Measurements from ENCODE around the gene TMEM140. TPM values are rescaled to one million over a fixed set of nuclear protein-coding genes. Genes with fewer than 3 reads are reported as not detected.
"Not testable (repeated sequence)": the region's sequence is repeated elsewhere in the genome, so short reads cannot be mapped to it uniquely, and the experiment has no call there.

TMEM140 gene
- total RNA-seq, 1 experiment from 2014 or later, result 0.40 TPM

DNA sequence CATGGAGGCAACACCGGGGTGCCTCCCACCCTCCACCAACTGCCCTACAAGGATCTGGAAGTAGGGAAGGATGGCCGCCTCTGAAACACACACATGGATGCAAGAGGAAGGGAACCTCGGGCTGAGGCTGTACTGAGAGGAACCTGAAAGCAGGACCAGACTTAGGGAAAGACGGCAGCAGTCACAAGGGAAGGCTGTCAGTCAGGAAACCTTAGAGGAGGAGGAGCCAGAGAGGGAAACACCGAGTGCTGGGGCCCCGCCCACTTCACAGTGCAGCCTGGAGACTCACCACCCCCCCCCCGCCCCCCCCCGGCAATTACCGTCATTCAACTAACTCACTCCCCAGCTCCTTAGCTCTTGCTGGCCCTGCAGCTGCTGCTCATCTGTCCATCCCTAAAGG is 20.1 kb downstream of the TMEM140 start:
- peaks cover 24% of the 10 kb centered on the region for H3K36me3 ChIP-seq
- no peaks in the 10 kb centered on the region for H3K27me3 ChIP-seq
- no peak for DNase-seq
- H3K4me3 ChIP-seq, result no peak overlapping the region
- H3K9me3 ChIP-seq, result no peaks in the 10 kb centered on the region

DNA sequence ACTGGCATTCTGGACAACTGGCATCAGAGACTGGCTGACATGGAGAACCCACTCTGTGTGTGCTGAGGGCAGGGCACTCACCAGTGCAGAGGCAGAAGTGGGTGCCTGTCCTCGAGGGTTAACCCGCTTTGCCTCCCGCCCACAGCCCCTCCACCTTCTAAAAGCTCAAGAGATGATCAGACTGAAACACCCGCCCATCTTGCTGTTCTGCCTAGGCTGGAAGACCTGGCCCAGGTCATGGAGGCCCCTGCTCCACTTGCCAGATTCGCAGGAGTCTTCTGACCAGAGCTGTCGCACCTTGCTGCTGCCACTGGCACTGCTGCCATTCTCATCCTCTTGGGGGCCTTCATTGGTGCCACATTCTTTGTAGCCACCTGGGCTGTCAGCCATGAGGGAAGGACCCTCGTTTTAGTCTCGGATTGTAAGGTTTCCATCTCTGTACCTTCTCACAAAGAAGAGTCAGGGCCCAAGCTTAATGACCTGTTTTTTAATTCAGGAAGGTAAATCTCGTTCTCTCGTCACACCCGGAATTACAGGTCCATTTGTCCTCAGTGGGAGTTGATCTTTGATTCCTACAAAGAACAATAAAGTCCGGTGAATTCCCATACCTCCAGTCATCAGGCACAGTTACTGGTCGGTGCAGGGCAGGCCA is 20.7 kb downstream of the TMEM140 start:
- no peak for DNase-seq
- no peaks in the 10 kb centered on the region for H3K9me3 ChIP-seq
- H3K4me3 ChIP-seq, result no peak overlapping the region
- H3K27me3 ChIP-seq, result no peaks in the 10 kb centered on the region
- H3K36me3 ChIP-seq, result peaks cover 24% of the 10 kb centered on the region

DNA sequence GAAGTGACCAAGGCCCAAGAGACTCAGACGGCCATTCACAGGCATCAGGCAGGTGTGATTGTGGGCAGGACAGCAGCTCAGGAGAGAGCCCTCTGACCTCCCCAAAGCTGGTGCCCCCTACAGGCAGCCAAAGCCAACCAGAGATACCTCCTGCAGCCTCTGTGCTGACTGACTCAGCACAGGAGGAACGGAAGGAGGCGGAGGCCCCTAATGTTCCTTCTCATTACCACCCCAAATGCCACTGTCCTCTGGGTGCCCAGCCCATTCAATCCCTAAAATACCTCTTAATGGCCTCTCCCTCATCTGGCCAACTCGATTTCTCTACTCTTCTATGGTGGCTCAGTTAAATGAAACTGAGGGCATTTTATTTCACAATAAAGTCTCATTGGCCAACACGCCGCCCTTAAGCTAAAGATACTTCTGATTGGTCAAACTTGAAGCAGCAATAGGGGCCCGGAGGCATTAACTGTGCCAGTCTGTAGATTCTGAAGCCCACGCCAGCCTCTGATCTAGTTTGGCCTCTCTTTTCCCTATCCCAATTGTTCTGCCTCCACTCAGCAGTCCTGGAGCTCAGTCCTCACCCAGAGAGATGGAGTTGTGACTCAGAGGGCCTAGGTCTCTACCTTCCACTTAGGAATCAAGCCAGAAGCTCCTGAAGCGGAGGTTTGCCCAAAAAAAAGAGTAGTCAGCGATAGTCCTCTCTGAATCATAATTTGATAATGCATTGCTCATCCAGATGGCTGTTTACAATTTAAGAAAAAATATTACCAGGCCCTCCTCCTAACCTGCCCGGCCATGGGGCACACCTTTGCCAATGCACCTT is 21.5 kb downstream of the TMEM140 start:
- peak overlapping the region; percentile 83 for H3K4me3 ChIP-seq
- no peaks in the 10 kb centered on the region for H3K27me3 ChIP-seq
- DNase-seq, result peak; percentile 24
- peaks cover 24% of the 10 kb centered on the region for H3K36me3 ChIP-seq
- H3K9me3 ChIP-seq, result no peaks in the 10 kb centered on the region

DNA sequence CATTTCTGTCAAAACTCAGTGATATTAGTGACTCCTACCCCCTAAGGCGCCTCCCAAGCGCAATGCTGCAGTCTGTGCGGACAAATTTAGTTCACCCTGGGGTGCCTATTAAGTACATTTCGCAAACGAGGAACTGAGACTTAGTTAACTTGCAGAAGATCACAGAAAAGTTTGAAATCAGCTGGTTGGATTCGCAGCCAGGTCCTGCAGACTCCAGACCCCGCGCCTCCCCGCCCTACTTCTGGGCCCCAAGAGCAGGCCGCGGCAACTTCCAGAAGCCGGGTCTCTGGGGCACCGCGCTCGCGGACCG is 22.0 kb downstream of the TMEM140 start:
- Histone ChIP-seq H3K9me3 (no peaks in the 10 kb centered on the region), H3K27me3 (no peaks in the 10 kb centered on the region), H3K36me3 (peaks cover 24% of the 10 kb centered on the region), H3K4me3 (peak overlapping the region; percentile 83)
- DNase-seq, result no peak

DNA sequence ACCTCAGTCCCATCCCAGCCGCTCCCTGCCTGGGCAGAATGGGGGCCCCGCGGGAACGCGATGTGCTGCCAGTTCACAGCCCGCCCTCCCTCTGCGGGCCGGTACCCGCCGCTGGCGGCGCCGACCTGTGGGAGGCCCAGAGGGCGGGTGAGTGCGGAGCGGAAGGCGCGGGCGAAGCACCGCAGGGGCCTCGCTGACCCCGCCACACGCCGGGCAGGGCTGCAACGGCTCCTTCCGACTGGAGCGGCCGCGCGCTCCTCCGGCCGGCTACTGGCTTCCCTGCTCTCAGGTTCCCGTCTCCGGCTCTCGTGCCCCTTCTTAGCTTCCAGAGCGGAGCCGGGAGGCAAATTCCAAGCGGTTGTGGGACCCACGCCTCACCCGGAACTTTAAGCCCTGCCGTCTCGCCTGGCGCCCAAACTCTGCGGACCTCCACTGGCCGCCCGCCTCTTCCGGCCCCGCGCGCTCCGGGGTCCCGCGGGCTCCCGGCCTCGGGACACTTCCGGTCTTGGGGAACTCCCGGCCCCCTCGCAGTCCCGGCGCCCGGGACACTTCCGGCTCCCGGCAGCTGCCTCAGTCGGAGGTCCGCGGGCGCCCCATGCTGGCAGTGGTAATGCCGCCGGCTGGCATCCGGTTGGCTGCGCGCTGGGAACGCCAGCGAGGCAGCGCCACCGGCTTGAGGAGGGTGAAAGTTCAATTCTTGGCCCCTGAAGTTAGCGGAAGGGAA is 22.6 kb downstream of the TMEM140 start, which contains the start of gene CYREN:
TSS of gene CYREN (minus strand) at position 434 of the 724 bp plus-strand sequence. CDS start 1,785 bp downstream, outside the sequence.
- Histone ChIP-seq H3K4me3 (peak within 1 kb of the TSS; percentile 83), H3K36me3 (peaks cover 24% of the 10 kb centered on the region), H3K9me3 (no peaks in the 10 kb centered on the region), H3K27me3 (no peaks in the 10 kb centered on the region)
- peak; percentile 93 for DNase-seq

DNA sequence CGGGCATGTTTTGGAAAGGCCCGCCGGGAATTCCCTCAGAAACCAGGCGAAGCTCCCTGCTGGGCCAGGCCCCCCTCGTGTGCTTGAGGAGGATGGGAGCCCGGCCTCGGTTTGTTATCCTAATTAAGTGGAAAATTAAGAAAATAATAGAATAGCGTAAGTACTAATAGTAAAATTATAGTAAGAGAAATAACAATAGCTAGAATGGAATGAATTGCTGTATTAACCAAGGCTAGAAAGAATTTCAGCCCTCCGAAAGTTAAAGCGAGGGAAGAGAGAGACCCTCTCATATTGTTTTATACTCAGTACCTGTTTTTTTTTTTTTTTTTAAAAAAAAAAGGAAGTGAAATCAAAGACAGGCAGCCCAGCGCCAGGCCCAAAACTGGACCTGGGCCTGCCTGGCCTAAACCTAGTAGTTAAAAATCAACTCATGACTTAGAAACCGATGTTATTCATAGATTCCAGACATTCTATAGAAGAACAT is 23.2 kb downstream of the TMEM140 start:
- not testable (repeated sequence) for DNase-seq, H3K9me3 ChIP-seq, H3K27me3 ChIP-seq
- H3K36me3 ChIP-seq, result peaks cover 24% of the 10 kb centered on the region
- peak overlapping the region; percentile 83 for H3K4me3 ChIP-seq

DNA sequence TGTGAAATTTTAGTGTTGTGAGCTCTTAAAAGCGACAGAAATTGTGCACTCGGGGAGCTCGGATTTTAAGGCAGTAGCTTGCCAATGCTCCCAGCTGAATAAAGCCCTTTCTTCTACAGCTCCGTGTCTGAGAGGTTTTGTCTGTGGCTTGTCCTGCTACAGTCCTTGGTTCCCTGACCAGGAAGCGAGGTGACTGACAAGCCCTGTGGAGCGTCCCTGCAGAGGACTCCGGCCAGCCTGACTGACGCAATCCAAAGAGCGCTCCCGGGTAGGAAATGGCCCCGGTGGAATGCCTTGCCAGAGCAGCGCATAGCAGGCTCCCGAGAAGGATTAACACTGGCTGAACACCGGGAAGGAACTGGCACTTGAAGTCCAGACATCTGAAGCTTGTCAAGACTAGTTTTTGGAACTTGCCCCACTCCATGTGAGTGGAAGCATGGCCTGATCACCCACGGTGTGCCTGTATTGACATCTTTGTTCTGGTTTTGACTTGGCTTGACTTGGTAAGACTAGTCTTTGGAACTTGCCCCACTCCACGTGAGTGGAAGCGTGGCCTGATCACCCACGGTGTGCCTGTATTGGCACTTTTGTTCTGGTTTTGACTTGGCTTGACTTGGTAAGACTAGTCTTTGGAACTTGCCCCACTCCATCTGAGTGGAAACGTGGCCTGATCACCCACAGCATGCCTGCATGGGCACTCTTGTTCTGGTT is 23.9 kb downstream of the TMEM140 start:
- not testable (repeated sequence) for DNase-seq, H3K4me3 ChIP-seq, H3K27me3 ChIP-seq, H3K9me3 ChIP-seq
- H3K36me3 ChIP-seq, result peaks cover 23% of the 10 kb centered on the region

DNA sequence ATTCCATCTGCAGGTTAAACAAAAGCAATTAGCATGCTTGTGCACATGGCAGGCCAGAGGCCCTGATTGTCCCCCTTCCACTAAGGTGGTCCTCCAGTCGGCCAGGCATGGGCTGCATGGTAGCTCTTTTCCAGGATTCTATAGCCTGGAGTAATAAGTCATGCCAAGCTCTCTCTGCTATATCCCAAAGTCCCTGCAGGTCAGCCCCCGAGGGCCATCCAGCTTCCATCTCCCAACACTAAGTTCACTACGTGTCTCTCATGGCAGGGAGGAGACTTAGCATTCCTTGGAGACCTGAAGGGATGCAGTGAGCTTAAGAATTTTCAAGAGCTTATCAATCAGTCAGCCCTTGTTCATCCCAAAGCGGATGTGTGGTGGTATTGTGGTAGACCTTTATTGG is 26.0 kb downstream of the TMEM140 start:
- not testable (repeated sequence) for H3K4me3 ChIP-seq, H3K36me3 ChIP-seq, H3K27me3 ChIP-seq, H3K9me3 ChIP-seq, DNase-seq

DNA sequence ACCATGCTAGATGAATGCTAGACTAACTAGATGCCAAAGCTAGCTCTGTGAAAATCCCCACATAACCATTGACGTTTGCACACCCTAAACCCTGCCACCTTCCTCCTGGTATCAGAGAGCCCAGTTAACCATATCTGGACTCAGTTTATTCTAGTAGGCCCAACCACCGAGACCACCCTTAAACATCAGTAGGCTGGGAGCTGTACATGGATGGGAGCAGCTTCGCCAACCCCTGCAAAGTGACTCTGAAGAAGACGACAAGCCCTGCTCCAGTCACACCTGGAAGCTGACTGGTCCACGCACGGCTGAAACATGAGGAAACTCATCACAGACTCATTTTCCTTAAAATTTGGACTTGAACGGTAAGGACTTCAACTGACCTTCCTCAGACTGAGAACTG is 27.1 kb downstream of the TMEM140 start:
- no peak for DNase-seq
- Histone ChIP-seq H3K36me3 (peaks cover 3% of the 10 kb centered on the region; the same call in 1 of the 2 replicates), H3K9me3 (no peaks in the 10 kb centered on the region), H3K4me3 (no peak overlapping the region), H3K27me3 (no peaks in the 10 kb centered on the region)

DNA sequence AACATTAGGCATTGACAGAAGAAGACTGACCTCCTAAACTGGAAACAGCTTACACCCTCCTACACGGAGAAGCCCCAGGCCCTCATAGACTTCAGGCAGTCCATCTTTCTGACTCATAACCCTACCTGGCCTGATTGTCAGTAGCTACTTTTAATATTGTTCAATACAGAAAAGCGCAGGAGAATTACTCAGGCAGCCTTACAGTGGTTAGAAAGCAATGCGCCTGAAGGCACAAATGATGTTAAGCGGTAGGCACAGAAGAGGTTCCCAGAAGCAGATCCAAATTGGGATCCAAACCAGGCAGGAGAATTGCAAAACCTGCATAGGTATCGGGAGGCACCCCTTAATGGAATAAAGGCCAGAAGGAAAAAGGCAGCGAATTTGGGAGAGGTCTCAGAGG is 28.1 kb downstream of the TMEM140 start:
- Histone ChIP-seq H3K36me3 (no peaks in the 10 kb centered on the region), H3K27me3 (no peaks in the 10 kb centered on the region), H3K9me3 (no peaks in the 10 kb centered on the region), H3K4me3 (no peak overlapping the region)
- DNase-seq, result no peak

DNA sequence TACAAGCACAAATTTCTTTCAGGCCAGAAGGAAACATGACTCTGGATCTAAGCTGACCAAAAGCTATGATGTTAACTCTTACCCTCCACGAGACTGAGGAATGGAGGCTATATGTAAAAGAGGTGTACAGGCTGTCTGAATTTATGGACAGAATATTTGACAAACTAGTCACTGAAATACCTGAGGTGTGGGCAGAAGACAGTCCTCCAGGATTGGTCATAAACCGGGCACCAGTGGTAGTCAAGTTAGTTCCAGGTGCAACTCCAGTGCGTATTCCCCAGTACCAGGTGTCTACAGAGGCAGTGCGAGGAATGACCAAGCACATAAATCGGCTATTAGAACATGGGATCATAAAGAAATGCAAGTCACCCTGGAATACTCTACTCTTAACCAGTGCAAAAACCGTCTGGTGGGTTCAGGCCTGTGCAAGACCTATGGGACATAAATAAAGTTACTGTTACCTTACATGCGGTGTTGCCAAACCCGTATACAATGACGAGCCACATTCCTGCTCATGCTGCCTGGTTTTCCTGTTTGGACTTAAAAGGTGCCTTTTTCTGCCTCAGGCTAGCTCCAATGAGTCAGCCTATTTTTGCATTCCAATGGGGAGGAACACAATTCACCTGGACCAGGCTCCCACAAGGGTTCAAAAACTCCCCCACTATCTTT is 29.3 kb downstream of the TMEM140 start:
- Histone ChIP-seq H3K9me3 (no peaks in the 10 kb centered on the region; the same call in 1 of the 2 replicates), H3K27me3 (no peaks in the 10 kb centered on the region), H3K36me3 (no peaks in the 10 kb centered on the region), H3K4me3 (no peak overlapping the region)
- no peak for DNase-seq

DNA sequence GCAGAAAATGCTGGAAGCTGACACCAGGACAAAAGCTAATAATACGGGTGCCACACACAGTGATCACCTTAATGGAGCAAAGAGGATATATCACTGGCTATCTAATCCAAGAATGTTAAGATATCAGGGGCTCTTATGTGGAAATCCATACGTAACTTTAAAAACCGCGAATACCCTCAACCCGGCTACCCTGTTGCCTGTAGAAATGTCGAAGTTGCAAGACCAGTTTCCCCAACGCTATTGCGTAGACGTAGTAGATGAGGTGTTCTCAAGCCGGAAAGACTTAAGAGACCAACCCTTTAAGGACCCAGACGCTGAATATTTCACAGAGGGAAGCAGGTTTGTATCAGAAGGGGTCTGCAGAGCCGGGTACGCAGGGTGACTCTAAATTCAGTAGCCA is 30.5 kb downstream of the TMEM140 start:
- no peaks in the 10 kb centered on the region for H3K36me3 ChIP-seq
- no peak for DNase-seq

DNA sequence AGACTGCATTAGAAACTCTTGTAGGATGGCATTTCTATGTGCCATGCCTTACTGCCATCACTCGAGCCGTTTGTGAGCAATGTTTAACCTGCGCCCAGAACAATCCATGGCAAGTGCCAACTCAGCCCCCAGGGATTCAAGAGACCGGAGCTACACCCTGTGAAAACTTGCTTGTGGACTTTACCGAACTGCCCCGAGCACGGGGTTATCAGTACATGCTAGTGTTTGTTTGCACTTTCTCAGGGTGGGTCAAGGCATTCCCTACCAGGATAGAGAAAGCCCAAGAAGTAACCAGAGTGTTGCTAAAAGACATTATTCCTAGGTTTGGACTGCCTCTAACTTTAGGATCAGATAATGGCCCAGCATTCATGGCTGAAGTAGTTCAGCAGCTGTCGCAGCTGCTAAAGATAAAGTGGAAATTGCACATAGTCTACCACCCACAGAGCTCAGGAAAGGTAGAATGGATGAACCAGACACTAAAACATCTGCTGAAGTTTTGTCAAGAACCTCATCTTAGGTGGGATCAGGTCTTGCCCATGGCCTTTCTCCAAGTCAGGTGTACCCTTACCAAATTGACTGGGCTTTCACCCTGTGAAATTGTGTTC is 31.6 kb downstream of the TMEM140 start:
- no peaks in the 10 kb centered on the region for H3K36me3 ChIP-seq
- no peak for DNase-seq
- H3K27me3 ChIP-seq, result no peaks in the 10 kb centered on the region
- H3K9me3 ChIP-seq, result no peaks in the 10 kb centered on the region; the same call in 1 of the 2 replicates
- H3K4me3 ChIP-seq, result no peak overlapping the region

More for the DNA sequence above, 30.5 kb downstream of the TMEM140 start:
- Histone ChIP-seq H3K4me3 (no peak overlapping the region), H3K27me3 (no peaks in the 10 kb centered on the region), H3K9me3 (no peaks in the 10 kb centered on the region; the same call in 1 of the 2 replicates)

DNA sequence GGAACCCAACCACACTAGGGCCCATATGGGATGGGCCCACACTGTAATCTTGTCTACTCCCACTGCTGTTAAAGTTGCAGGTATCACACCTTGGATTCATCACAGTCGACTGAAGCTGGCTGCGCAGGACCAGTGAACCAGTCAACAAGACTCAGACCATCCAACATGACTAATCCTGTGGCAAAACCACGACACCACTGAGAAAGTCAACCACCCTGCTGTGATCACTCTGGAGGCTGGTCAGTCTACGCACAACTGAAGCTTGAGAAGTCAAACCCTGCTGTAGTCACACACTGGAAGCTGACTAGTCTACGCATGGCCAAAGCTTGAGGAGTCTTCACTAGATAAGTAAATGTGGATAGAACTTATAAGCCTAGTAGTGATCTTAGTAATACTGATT is 32.2 kb downstream of the TMEM140 start:
- DNase-seq, result no peak
- H3K4me3 ChIP-seq, result no peak overlapping the region
- H3K36me3 ChIP-seq, result no peaks in the 10 kb centered on the region
- no peaks in the 10 kb centered on the region; the same call in 1 of the 2 replicates for H3K9me3 ChIP-seq
- no peaks in the 10 kb centered on the region for H3K27me3 ChIP-seq

DNA sequence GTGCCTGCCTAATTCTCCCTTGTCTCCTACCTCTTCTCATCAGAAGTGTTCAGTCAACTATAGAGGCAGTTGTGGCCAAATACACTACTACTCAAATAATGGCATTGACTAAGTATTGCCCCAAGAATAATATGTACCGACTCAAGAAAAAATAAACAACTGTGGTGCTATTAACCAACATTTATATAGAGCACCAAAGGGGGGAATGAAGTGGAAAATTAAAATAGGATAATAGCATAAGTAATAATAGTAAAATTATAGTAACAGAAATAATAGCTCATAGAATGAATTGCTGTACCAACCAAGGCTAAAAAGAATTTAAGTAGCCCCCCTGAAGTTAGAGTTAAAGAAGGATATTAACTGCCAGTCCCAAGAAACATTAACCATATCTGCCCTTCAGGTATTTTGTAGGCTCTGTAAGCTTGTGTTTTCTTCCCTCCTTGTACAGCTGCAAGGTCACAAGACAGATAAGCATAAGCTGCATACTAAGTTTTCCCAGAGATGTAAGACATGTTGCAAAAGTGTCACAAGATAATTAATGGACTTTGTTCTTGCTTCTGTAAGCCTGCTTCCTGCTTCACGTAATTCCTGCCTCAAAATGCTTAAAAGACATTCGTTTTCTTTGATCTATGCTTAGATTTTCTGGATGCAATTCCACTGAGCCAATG is 33.5 kb downstream of the TMEM140 start:
- no peak for DNase-seq
- H3K27me3 ChIP-seq, result no peaks in the 10 kb centered on the region
- no peaks in the 10 kb centered on the region; the same call in 1 of the 2 replicates for H3K9me3 ChIP-seq
- H3K36me3 ChIP-seq, result no peaks in the 10 kb centered on the region
- H3K4me3 ChIP-seq, result no peak overlapping the region

Measured in MG63 (cell line).